ENCODE data around the gene DNASE1L3. TPM values are rescaled to one million over a fixed set of nuclear protein-coding genes. Genes with fewer than 3 reads are reported as not detected.
A peak's percentile ranks its signal among the peaks of the same experiment; 100 is the strongest.

Gene DNASE1L3
- total and polyA plus RNA-seq, 2 of the 13 experiments (the other 11 are each of a cell fraction or from before 2014, with no cell fraction given) = 0.86 to 1.7 TPM

GRCh38 chr3:58173669-58174398, 36.9 kb downstream of the DNASE1L3 start (continued):
- peak; percentile 23; the same call in 1 of the 2 replicates for TF ChIP-seq ZNF605 (CRISPR knock-in tag; IDR thresholded peaks at IDR 0.05)
- no peak for TF ChIP-seq LCORL (IDR thresholded peaks at IDR 0.05)
- TF ChIP-seq LCORL (CRISPR knock-in tag; IDR thresholded peaks at IDR 0.05) = peak; percentile 70
- peak; percentile 87; the same call in 1 of the 2 replicates for TF ChIP-seq ZNF710 (CRISPR knock-in tag; IDR thresholded peaks at IDR 0.05; ENCODE audit: borderline replicate concordance)
- peak; percentile 47; the same call in 1 of the 2 replicates for TF ChIP-seq RXRB (CRISPR knock-in tag; IDR thresholded peaks at IDR 0.05; ENCODE audit: borderline replicate concordance)
- TF ChIP-seq HOXA9 (CRISPR knock-in tag; IDR thresholded peaks at IDR 0.05; ENCODE audit: borderline replicate concordance) = no peak
- no peak for TF ChIP-seq ZBTB34 (CRISPR knock-in tag; IDR thresholded peaks at IDR 0.05)
- peak; percentile 80; the same call in 1 of the 2 replicates for TF ChIP-seq DNMT1 (CRISPR knock-in tag; IDR thresholded peaks at IDR 0.05)
- TF ChIP-seq KDM2A (CRISPR knock-in tag; IDR thresholded peaks at IDR 0.05; ENCODE audit: borderline replicate concordance, low read depth) = peak; percentile 38; the same call in 1 of the 2 replicates
- TF ChIP-seq ESRRA (CRISPR knock-in tag; IDR thresholded peaks at IDR 0.05; ENCODE audit: low read depth) = 0 out of 2 replicates have a peak, but pooled peaks have one; percentile 35
- TF ChIP-seq BORCS8-MEF2B (CRISPR knock-in tag; IDR thresholded peaks at IDR 0.05) = peak; percentile 49; the same call in 1 of the 2 replicates
- no peak for TF ChIP-seq EZH2 (conservative IDR thresholded peaks at IDR 0.05; ENCODE audit: low read depth, low read length)
- TF ChIP-seq ZNF672 (CRISPR knock-in tag; IDR thresholded peaks at IDR 0.05) = no peak
- TF ChIP-seq, protein P1, sequence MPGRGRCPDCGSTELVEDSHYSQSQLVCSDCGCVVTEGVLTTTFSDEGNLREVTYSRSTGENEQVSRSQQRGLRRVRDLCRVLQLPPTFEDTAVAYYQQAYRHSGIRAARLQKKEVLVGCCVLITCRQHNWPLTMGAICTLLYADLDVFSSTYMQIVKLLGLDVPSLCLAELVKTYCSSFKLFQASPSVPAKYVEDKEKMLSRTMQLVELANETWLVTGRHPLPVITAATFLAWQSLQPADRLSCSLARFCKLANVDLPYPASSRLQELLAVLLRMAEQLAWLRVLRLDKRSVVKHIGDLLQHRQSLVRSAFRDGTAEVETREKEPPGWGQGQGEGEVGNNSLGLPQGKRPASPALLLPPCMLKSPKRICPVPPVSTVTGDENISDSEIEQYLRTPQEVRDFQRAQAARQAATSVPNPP (CRISPR knock-in tag; IDR thresholded peaks at IDR 0.05) = 0 out of 2 replicates have a peak, but pooled peaks have one; percentile 15
- peak; percentile 96 for TF ChIP-seq SIX1 (CRISPR knock-in tag; IDR thresholded peaks at IDR 0.05; ENCODE audit: borderline replicate concordance)
- peak; percentile 57; the same call in 1 of the 2 replicates for TF ChIP-seq FOXO1 (CRISPR knock-in tag; IDR thresholded peaks at IDR 0.05)
- TF ChIP-seq AGO2 (optimal IDR thresholded peaks at IDR 0.05; ENCODE audit: low read depth, low read length) = peak; percentile 6
- peak; percentile 51; the same call in 1 of the 2 replicates for TF ChIP-seq ZNF766 (CRISPR knock-in tag; IDR thresholded peaks at IDR 0.05; ENCODE audit: borderline replicate concordance)
- TF ChIP-seq, protein P2, sequence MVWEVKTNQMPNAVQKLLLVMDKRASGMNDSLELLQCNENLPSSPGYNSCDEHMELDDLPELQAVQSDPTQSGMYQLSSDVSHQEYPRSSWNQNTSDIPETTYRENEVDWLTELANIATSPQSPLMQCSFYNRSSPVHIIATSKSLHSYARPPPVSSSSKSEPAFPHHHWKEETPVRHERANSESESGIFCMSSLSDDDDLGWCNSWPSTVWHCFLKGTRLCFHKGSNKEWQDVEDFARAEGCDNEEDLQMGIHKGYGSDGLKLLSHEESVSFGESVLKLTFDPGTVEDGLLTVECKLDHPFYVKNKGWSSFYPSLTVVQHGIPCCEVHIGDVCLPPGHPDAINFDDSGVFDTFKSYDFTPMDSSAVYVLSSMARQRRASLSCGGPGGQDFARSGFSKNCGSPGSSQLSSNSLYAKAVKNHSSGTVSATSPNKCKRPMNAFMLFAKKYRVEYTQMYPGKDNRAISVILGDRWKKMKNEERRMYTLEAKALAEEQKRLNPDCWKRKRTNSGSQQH (CRISPR knock-in tag; IDR thresholded peaks at IDR 0.05; ENCODE audit: low read depth) = peak; percentile 78; the same call in 1 of the 2 replicates
- TF ChIP-seq, protein P3, sequence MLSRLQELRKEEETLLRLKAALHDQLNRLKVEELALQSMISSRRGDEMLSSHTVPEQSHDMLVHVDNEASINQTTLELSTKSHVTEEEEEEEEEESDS (CRISPR knock-in tag; IDR thresholded peaks at IDR 0.05; ENCODE audit: borderline replicate concordance) = no peak
- TF ChIP-seq, protein P4, sequence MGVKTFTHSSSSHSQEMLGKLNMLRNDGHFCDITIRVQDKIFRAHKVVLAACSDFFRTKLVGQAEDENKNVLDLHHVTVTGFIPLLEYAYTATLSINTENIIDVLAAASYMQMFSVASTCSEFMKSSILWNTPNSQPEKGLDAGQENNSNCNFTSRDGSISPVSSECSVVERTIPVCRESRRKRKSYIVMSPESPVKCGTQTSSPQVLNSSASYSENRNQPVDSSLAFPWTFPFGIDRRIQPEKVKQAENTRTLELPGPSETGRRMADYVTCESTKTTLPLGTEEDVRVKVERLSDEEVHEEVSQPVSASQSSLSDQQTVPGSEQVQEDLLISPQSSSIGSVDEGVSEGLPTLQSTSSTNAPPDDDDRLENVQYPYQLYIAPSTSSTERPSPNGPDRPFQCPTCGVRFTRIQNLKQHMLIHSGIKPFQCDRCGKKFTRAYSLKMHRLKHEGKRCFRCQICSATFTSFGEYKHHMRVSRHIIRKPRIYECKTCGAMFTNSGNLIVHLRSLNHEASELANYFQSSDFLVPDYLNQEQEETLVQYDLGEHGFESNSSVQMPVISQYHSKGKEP (CRISPR knock-in tag; IDR thresholded peaks at IDR 0.05) = no peak
- TF ChIP-seq SIX4 (CRISPR knock-in tag; IDR thresholded peaks at IDR 0.05) = peak; percentile 96
